ENCODE measurements around the gene RBMS1.

- TF ChIP-seq POLR2A (IDR thresholded peaks at IDR 0.05; ENCODE audit: low read depth, low read length) = no peak
- no peak for TF ChIP-seq POU2F2 (IDR thresholded peaks at IDR 0.05; ENCODE audit: low read depth, low read length)
- no peak for TF ChIP-seq SPI1 (IDR thresholded peaks at IDR 0.05; ENCODE audit: low read depth, low read length)
- no peak for TF ChIP-seq POLR2AphosphoS5 (IDR thresholded peaks at IDR 0.05; ENCODE audit: low read depth, low read length)
- TF ChIP-seq TAF1 (IDR thresholded peaks at IDR 0.05; ENCODE audit: low read depth, low read length) = no peak
- TF ChIP-seq PAX5 (IDR thresholded peaks at IDR 0.05; ENCODE audit: insufficient read depth, low read length, severe bottlenecking) = no peak
Observed at GRCh38 chr2:160324917-160325316, 168.7 kb downstream of the RBMS1 start.

Measured in GM12891 (cell line).